Measurements from ENCODE around the gene CIROP.

CIROP gene

DNA sequence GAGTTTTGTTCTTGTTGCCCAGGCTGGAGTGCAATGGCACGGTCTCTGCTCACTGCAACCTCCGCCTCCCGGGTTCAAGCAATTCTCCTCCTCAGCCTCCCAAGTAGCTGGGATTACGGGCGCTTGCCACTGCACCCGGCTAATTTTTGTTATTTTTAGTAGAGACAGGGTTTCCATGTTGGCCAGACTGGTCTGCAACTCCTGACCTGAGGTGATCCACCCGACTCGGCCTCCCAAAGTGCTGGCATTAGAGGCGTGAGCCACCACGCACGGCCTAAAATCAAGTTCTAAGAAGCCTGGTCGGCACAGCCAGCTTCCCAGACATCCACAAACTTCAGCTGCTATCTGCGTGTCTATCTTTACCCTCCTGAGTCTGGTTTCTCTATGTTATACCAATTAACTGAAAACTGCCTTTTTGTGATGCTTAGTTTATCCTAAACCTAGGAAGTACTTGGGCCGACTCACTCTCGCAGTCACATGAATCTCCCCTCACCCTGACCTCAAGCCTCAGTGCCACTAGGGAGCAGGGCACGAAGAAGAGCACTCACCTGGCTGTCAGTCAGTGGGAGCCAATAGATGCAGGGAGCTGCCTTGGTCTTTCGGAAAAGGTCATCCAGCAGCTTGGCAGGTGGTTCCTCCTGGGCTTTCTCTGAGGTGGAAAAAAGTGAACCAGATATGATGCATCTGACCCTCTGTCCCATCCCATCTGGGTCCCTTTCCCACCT is 44.1 kb downstream of the CIROP start:
- Histone ChIP-seq H3K27me3 (no peaks in the 10 kb centered on the region), H3K4me3 (no peak overlapping the region), H3K27ac (no peak overlapping the region), H3K4me1 (peaks cover 0 to 29% (median 20%) of the 10 kb centered on the region in 4 donors), H3K9me3 (no peaks in the 10 kb centered on the region), H3K36me3 (peaks cover 64 to 73% (median 67%) of the 10 kb centered on the region in 3 donors)
- intact Hi-C loops (cut with DNase I; ENCODE audit: low total_unique reads) = no loop called here
- DNase-seq = peak in 1 of 2 donors; percentile 55
- no peak for TF ChIP-seq CTCF (IDR thresholded peaks at IDR 0.05)

GRCh38 chr14:23058654-23059504 is 45.9 kb downstream of the CIROP start:
- peaks cover 48 to 55% (median 50%) of the 10 kb centered on the region in 3 donors for H3K36me3 ChIP-seq
- intact Hi-C loops (cut with DNase I; ENCODE audit: low total_unique reads) = no loop called here
- DNase-seq = peak in 1 of 2 donors; percentile 65
- no peak for TF ChIP-seq CTCF (IDR thresholded peaks at IDR 0.05)
- no peaks in the 10 kb centered on the region for H3K27me3 ChIP-seq
- no peaks in the 10 kb centered on the region for H3K9me3 ChIP-seq
- H3K4me1 ChIP-seq = peaks cover 0 to 29% (median 17%) of the 10 kb centered on the region in 4 donors
- H3K4me3 ChIP-seq = no peak overlapping the region
- peak overlapping the region in 1 of 2 donors; percentile 62 for H3K27ac ChIP-seq

DNA sequence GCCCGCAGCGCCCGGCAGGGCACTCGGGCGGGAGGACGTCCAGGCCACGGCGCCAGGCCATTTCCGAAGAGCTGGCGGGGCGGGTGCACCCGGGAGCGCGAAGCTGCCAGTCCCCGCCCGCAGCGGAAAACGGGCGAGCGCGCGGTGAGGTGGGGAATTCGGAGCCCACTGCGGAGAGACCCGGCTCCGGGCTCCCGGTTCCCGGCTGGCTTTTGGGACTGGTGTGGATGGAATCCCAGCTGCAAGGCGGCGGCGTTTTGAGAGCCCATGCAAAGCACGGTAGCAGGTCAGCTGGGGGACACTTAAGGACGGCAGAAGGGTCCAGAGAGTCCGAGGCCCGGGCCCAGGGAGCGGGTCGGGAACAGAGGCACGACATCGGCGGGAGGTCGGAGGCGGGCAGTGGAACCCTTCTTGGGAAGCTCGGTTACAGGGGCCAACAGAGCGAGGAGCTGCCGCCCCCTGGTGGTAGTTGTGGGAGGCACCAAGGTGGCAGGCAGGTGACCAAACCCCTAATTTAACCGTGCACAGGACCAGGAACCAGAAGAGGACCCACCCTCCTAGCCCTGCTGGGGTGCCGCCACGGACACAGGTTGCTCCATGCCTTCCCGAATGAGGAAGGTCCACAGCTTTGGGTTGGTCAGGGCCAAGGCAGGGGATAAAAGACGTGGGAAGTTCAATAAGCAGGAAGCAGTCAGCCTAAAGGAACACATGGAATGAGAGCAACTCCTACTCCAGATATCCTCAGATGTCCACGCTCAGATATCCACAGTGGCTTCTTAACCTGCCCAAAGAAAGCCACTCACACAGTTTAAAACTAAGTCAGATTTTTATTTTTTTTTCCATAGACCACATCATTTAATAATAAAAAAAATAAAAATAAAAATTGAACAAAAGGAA is 46.8 kb downstream of the CIROP start:
- Histone ChIP-seq H3K4me1 (peaks cover 0 to 29% (median 17%) of the 10 kb centered on the region in 4 donors), H3K4me3 (peak overlapping the region; percentile 55 to 70), H3K27ac (peak overlapping the region; percentile 37 to 62), H3K36me3 (peaks cover 40 to 46% (median 41%) of the 10 kb centered on the region in 3 donors), H3K27me3 (no peaks in the 10 kb centered on the region), H3K9me3 (no peaks in the 10 kb centered on the region)
- peak; percentile 81 to 92 for DNase-seq
- TF ChIP-seq CTCF (IDR thresholded peaks at IDR 0.05) = peak; percentile 93 to 95
- intact Hi-C loops (cut with DNase I; ENCODE audit: low total_unique reads) = loop anchor here (2.0 kb wide), 1 partner anchor 71 kb away; no protein-coding TSS in a partner anchor

- Histone ChIP-seq H3K4me1 (peaks cover 0 to 24% (median 14%) of the 10 kb centered on the region in 4 donors), H3K4me3 (peak within 1 kb of the TSS; percentile 55 to 70), H3K36me3 (peaks cover 31 to 37% (median 33%) of the 10 kb centered on the region in 3 donors), H3K27ac (peak within 1 kb of the TSS; percentile 37 to 62), H3K9me3 (no peaks in the 10 kb centered on the region), H3K27me3 (no peaks in the 10 kb centered on the region)
- intact Hi-C loops (cut with DNase I; ENCODE audit: low total_unique reads) = loop anchor here (2.0 kb wide), 1 partner anchor 70 kb away; no protein-coding TSS in a partner anchor
- no peak for TF ChIP-seq CTCF (IDR thresholded peaks at IDR 0.05)
- DNase-seq = peak; percentile 72 to 85
Observed at GRCh38 chr14:23056956-23057756, 47.6 kb downstream of the CIROP start, which contains the start of gene CDH24. TSS of gene CDH24 (minus strand) at chr14:23057520. CDS start at chr14:23055733, 1,787 bp downstream.

Data from tibial artery (tissue), 4 donors.